Adrenal gland (tissue), 12 donors: ENCODE measurements around the gene IDI1. TPM values are rescaled to one million over a fixed set of nuclear protein-coding genes. Genes with fewer than 3 reads are reported as not detected.

Experiments
- DNase-seq, 7 donors: peaks; one replicate each; pipeline ENCODE4 v3.0.0-alpha.2; 2019 to 2020
- H3K27ac ChIP-seq, 5 donors: fragments of 200-600 bp; sonication (generic) in 4 of 5; 1 replicate in 3 of 5; 2 replicates in 2 of 5; pipeline versions ENCODE4 v1.5.1 to v1.8.0; 2016 to 2020; ENCODE audit warnings: mild to moderate bottlenecking in 1 of 5
- H3K27me3 ChIP-seq: fragments of 200-600 bp; 2 replicates; pipeline ENCODE4 v1.8.0; 2021
- H3K36me3 ChIP-seq, 2 donors: fragments of 200-600 bp; replicated peaks in 1 of 2; 1 replicate in 1 of 2; 2 replicates in 1 of 2; pipeline versions ENCODE4 v1.5.1 to v1.8.0; 2018 to 2022
- H3K4me1 ChIP-seq, 2 donors: fragments of 200-600 bp; replicated peaks in 1 of 2; 1 replicate in 1 of 2; 2 replicates in 1 of 2; pipeline versions ENCODE4 v1.5.1 to v1.8.0; 2018 to 2021
- H3K4me3 ChIP-seq, 4 donors: fragments of 200-600 bp; sonication (generic) in 3 of 4; one replicate each; pipeline ENCODE4 v1.5.1; 2016 to 2018
- H3K9me3 ChIP-seq, 3 donors: fragments of 200-600 bp; sonication (generic) in 1 of 3; replicated peaks in 1 of 3; 1 replicate in 2 of 3; 2 replicates in 1 of 3; pipeline versions ENCODE4 v1.5.1 to v1.8.0; 2016 to 2021
- POLR2A ChIP-seq, 2 donors: fragments of 450-650 bp; IDR thresholded peaks; one replicate each; pipeline ENCODE4 v1.6.1; 2017; ENCODE audit warnings: antibody characterized with exemption in 2 of 2, mild to moderate bottlenecking in 2 of 2, moderate library complexity in 1 of 2
- WGBS, 4 donors: extraction: QIAGEN DNeasy Blood & Tissue Kit in 2 of 4; methylation state at CpG; one replicate each; pipeline versions ENCODE4 v1.1.5 to v1.1.7; 2013 to 2017; 5-methylcytosine and 5-hydroxymethylcytosine counted together
- intact Hi-C, 2 donors: fragments of 100-400 bp; cut with DNase I; formaldehyde crosslinking; loops; one replicate each; pipeline versions ENCODE4 v1.14.1 to v1.15.0; 2022 to 2023
- polyA plus RNA-seq, 3 donors: library from polyadenylated mRNA; stranded (reverse); fragments of 200-250 nt in 2 of 3; fragments of 350-450 nt in 1 of 3; fragmentation: Illumina TruSeq in 1 of 3; extraction: RNeasy Lipid Tissue Mini Kit (QIAGEN cat#74804) in 1 of 3; gene quantifications; one replicate each; pipeline ENCODE4 v1.2.3, GENCODE V29; 2013 to 2014
- total RNA-seq, 9 donors: library from RNA; depleted of rRNA in 4 of 9; stranded (reverse); fragments of >200 nt in 4 of 9; fragments of 120-200 nt in 1 of 9; fragmentation: NEBNext Ultra II Directional in 1 of 9; extraction: Animal tissue kit (Norgen Biotek cat#: 25700) in 1 of 9; gene quantifications; one replicate each; pipeline versions ENCODE4 v1.1.0 to v1.2.4, GENCODE V29; 2013 to 2023
- TF ChIP-seq, protein P1 (sequence below), 6 experiments: fragments of 450-650 bp in 4 of 6; fragments of 200-600 bp in 2 of 6; sonication (generic) in 1 of 6; IDR thresholded peaks; 1 replicate in 5 of 6; 2 replicates in 1 of 6; pipeline versions ENCODE4 v1.5.1 to v1.8.0; 2016 to 2021; ENCODE audit warnings: antibody characterized with exemption in 6 of 6, mild to moderate bottlenecking in 2 of 6, moderate library complexity in 1 of 6
- donor health status: healthy with polysubstance abuse.
- donor health status: Bipolar disorder and iron deficiency.
- donor health status: DM: yes; HTN: yes; CAD: no.
- donor health status: DM: no; HTN: no; CAD: no.
- donor health status: DM: no; HTN: no; CAD: no.
- donor health status: DM: yes; HTN: yes; CAD: no.

Gene IDI1
- total and polyA plus RNA-seq, 12 donors, result 20.4 to 1,056 (median 49.7) TPM

DNA sequence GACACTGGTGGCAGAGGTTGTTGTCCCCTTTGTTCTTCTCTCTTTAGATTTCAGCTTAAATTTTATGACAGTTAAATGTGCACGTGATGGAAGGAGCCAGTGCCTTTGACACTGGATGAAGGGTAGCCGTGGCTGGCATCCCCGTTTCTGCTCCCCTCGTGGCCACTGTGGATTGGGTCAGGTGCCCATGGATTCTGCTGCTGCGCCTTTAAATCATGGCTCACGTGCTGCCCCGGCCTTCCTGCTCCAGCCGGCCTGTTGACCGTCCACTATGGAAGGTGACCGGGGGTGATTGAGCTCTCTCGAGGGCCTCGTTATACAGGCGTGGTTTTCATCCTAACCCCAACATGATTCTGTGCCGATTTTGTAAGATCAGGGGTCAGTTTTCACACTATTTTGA, 41.8 kb upstream of the IDI1 start:
- WGBS, 4 donors, result 95 to 99% (median 96%) methylated on average over 14 of the region's 14 CpGs
- Histone ChIP-seq H3K9me3 (no peaks in the 10 kb centered on the region), H3K36me3 (peaks cover 0 to 87% of the 10 kb centered on the region in 2 donors)

DNA sequence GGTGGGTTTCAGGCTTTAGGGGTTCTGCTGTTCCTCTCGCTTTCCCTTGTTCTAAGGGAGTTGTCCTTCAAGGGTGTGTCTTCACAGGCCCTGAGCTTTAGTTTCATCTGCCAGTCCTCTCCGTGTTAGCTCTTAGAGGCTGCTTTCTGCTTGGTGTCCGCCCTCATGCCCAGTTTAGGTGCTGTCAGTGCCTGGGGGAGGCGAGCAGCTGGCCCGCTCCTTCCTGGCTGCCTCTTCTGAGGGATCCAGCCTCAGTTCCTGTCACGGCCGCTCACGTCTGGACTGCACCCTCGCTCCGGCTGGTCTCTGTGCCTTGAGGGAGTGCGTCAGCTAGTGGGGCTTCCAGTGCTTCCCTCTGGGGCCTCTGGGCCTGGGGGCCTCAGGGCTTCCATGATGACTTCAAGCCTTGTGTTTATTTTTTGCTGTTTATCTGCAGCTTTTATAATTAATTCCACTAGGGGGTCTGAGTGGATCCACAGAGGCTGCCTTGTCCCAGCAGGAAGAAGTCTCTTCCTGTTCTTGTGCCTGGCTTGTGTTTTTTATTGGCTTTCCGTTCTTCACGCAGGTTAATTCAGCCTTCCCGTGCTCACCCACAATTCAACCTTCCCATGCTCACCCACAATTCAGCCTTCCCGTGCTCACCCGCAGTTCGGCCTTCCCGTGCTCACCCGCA, 40.2 kb upstream of the IDI1 start:
- DNase-seq, result peak in 2 of 7 donors; percentile 12 to 44
- no peaks in the 10 kb centered on the region for H3K27me3 ChIP-seq
- peaks cover 0 to 88% of the 10 kb centered on the region in 2 donors for H3K36me3 ChIP-seq
- no peaks in the 10 kb centered on the region for H3K4me1 ChIP-seq
- WGBS, 4 donors, result 81 to 90% (median 83%) methylated on average over 17 to 19 of the region's 19 CpGs
- no peak for TF ChIP-seq POLR2A (IDR thresholded peaks at IDR 0.05)
- TF ChIP-seq, protein P1, sequence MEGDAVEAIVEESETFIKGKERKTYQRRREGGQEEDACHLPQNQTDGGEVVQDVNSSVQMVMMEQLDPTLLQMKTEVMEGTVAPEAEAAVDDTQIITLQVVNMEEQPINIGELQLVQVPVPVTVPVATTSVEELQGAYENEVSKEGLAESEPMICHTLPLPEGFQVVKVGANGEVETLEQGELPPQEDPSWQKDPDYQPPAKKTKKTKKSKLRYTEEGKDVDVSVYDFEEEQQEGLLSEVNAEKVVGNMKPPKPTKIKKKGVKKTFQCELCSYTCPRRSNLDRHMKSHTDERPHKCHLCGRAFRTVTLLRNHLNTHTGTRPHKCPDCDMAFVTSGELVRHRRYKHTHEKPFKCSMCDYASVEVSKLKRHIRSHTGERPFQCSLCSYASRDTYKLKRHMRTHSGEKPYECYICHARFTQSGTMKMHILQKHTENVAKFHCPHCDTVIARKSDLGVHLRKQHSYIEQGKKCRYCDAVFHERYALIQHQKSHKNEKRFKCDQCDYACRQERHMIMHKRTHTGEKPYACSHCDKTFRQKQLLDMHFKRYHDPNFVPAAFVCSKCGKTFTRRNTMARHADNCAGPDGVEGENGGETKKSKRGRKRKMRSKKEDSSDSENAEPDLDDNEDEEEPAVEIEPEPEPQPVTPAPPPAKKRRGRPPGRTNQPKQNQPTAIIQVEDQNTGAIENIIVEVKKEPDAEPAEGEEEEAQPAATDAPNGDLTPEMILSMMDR (IDR thresholded peaks at IDR 0.05), result no peak
- intact Hi-C loops, result no loop called here
- no peak overlapping the region for H3K27ac ChIP-seq
- no peak overlapping the region for H3K4me3 ChIP-seq
- H3K9me3 ChIP-seq, result no peaks in the 10 kb centered on the region

More for the DNA sequence above, 41.8 kb upstream of the IDI1 start:
- Histone ChIP-seq H3K27ac (no peak overlapping the region), H3K4me1 (no peaks in the 10 kb centered on the region), H3K4me3 (no peak overlapping the region), H3K27me3 (no peaks in the 10 kb centered on the region)
- intact Hi-C loops, result no loop called here
- peak in 1 of 7 donors; percentile 42 for DNase-seq
- no peak for TF ChIP-seq POLR2A (IDR thresholded peaks at IDR 0.05)
- TF ChIP-seq, protein P1 (IDR thresholded peaks at IDR 0.05), result no peak

DNA sequence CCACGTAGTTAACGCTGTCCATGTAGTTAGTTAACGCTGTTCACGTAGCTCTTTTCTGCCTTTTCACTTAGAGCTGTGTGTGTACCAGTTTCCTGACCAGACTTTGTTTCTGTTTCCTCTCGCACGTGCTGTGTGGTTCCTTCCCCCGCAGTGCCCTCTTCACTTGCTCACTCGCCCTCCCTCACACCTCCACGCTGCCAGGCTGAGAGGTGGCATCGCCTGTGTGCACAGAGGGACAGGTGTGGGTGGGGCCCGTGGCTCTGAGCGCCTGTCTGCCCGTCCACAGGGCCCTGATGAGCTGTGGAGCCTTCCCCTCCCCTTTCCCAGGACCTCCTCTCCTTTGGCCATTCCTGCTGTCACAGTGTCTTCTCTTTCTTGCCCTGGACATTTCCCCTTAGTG, 37.9 kb upstream of the IDI1 start:
- intact Hi-C loops, result no loop called here
- H3K36me3 ChIP-seq, result peaks cover 0 to 92% of the 10 kb centered on the region in 2 donors

DNA sequence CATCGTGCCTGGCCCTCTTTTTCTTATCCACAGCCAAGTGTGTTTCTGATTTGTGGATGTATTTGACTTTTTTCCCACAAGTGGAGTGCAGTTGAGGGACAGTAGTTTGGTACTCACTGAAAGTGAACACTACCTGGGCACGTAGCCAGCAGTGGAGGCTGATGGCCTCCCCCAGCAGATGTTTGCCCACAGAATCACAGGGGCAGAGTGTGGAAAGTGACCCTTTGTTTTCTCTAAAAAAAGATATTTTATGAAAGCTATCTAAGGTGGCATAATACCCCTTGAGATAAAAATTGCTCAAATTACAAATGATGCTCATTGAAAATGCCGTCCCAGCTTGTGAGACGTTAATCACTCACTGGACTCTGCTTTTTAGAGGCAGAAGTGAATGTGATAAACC, 36.3 kb upstream of the IDI1 start:
- TF ChIP-seq POLR2A (IDR thresholded peaks at IDR 0.05), result no peak
- TF ChIP-seq, protein P1 (IDR thresholded peaks at IDR 0.05), result no peak
- no peak overlapping the region for H3K4me3 ChIP-seq
- DNase-seq, result peak in 1 of 7 donors; percentile 42
- no peaks in the 10 kb centered on the region for H3K4me1 ChIP-seq
- H3K36me3 ChIP-seq, result peaks cover 0 to 86% of the 10 kb centered on the region in 2 donors
- H3K27me3 ChIP-seq, result no peaks in the 10 kb centered on the region
- H3K9me3 ChIP-seq, result no peaks in the 10 kb centered on the region
- 84 to 88% (median 87%) methylated on average over 4 of the region's 4 CpGs for WGBS, 4 donors
- H3K27ac ChIP-seq, result no peak overlapping the region
- intact Hi-C loops, result no loop called here

More for the DNA sequence above, 37.9 kb upstream of the IDI1 start:
- Histone ChIP-seq H3K4me1 (no peaks in the 10 kb centered on the region), H3K4me3 (no peak overlapping the region), H3K27ac (no peak overlapping the region), H3K9me3 (no peaks in the 10 kb centered on the region), H3K27me3 (no peaks in the 10 kb centered on the region)
- 88 to 92% (median 89%) methylated on average over 13 of the region's 13 CpGs for WGBS, 4 donors
- TF ChIP-seq, protein P1 (IDR thresholded peaks at IDR 0.05), result no peak
- no peak for TF ChIP-seq POLR2A (IDR thresholded peaks at IDR 0.05)
- no peak for DNase-seq
